Coronary artery (tissue), 2 donors: ENCODE data around the gene EFEMP1.
A peak's percentile ranks its signal among the peaks of the same experiment; 100 is the strongest.

Experiments used
- DNase-seq: peaks from one replicate; pipeline ENCODE4 v3.0.0-alpha.2; 2017; ENCODE audit warnings: low spot score
- H3K27ac ChIP-seq, 2 donors: fragments of 200-600 bp; sonication (generic); one replicate each; pipeline ENCODE4 v1.5.1; 2016 to 2019
- H3K4me3 ChIP-seq: fragments of 200-600 bp; sonication (generic); 2 replicates; pipeline ENCODE4 v1.5.1; 2016; ENCODE audit warnings: mild to moderate bottlenecking, moderate library complexity
- TF ChIP-seq, protein P1 (sequence below): fragments of 200-600 bp; sonication (generic); IDR thresholded peaks from one replicate; pipeline ENCODE4 v1.5.1; 2019; ENCODE audit warnings: antibody characterized with exemption

Gene EFEMP1

DNA sequence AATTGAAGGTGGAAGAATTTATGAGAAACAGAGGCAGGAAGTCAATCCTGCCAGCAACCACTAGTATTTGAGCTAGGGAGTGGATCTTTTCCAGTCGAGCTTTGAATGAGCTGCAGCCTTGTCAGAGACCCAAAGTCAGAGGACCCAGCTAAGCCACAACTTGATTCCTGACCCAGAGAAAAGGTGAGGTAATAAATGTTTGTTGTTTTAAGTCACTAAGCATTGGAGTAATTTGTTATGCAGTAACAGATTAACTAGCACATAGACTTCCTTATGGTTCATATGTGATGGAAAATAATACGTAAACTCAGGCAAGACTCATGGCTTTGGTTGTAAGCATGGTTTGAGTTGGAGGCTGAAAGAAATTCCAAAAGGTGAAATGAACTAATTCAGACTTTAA, 21.6 kb downstream of the EFEMP1 start:
- Histone ChIP-seq H3K4me3 (no peak overlapping the region), H3K27ac (peak overlapping the region in 1 of 2 donors; percentile 1)
- TF ChIP-seq, protein P1, sequence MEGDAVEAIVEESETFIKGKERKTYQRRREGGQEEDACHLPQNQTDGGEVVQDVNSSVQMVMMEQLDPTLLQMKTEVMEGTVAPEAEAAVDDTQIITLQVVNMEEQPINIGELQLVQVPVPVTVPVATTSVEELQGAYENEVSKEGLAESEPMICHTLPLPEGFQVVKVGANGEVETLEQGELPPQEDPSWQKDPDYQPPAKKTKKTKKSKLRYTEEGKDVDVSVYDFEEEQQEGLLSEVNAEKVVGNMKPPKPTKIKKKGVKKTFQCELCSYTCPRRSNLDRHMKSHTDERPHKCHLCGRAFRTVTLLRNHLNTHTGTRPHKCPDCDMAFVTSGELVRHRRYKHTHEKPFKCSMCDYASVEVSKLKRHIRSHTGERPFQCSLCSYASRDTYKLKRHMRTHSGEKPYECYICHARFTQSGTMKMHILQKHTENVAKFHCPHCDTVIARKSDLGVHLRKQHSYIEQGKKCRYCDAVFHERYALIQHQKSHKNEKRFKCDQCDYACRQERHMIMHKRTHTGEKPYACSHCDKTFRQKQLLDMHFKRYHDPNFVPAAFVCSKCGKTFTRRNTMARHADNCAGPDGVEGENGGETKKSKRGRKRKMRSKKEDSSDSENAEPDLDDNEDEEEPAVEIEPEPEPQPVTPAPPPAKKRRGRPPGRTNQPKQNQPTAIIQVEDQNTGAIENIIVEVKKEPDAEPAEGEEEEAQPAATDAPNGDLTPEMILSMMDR: no peak
- no peak for DNase-seq

DNA sequence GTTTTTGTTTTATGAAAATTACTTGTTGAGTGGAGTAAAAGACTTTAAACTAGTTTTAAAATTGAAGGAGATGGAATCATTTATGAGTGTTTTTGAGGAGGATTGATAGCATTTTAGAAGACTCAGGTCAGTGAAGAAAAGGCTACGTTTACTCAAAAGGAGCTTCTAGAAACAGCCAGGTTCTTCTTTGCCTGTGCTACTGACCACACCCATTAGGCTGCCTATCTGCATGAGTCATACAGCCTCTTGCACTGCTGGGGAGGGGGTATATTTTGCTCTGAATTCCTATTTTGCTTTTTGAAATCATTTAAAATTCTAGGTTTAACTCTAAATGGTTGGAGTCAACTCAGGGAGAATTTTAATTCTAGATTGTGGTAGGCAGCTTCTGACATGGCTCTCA, 22.3 kb downstream of the EFEMP1 start:
- DNase-seq: no peak
- H3K27ac ChIP-seq: peak overlapping the region in 1 of 2 donors; percentile 1
- TF ChIP-seq, protein P1: no peak
- no peak overlapping the region for H3K4me3 ChIP-seq

DNA sequence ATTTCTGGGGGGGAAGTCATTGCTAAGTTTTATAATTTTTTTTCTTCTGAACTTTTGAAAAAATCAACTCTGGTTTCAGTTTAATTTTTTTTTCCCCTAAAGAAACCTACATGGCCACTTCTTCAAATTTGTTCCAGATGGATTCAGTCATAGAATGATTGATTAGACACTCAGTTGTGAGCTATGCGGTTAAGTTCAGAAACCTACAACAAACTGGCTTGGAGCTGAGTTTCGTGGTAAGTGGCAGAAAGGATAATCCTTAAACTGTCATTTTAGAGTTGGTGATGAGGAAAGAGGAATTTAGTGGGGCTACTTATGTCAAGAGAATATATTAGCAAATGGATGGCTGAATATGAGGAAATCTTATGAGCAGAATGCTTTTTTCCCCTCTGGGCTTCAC, 23.7 kb downstream of the EFEMP1 start:
- no peak for DNase-seq
- Histone ChIP-seq H3K27ac (peak overlapping the region in 1 of 2 donors; percentile 35), H3K4me3 (no peak overlapping the region)
- TF ChIP-seq, protein P1: no peak

DNA sequence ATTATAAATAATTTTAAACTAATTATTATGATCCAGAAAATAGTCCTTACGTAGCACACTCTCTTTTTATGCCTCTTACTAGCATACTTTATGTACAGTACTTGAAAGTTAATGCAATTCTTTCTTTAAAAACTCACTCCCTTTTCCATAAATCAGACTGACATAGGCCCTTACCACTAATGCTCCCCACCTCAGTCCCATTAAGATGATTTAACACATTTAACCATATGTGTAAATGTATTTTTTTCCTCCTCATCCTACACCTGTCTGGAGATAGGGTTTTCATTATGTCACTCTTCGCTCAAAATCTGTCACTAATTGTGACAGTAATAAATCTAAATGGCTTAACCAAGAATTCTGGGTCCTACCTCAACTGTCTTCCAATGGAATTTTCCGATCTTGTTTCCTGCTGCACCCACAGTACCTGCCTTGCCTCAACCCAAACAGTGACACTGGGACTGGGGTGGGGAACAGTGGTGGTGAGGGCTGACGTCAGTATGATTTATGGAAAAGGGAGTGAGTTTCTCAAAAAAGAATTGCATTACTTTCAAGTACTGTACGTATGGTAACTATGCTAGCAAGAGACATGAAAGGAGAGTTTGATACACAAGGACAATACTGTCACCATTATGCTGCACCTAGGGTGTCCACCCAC, 25.1 kb downstream of the EFEMP1 start:
- no peak for DNase-seq
- Histone ChIP-seq H3K4me3 (no peak overlapping the region), H3K27ac (no peak overlapping the region)
- TF ChIP-seq, protein P1: no peak

DNA sequence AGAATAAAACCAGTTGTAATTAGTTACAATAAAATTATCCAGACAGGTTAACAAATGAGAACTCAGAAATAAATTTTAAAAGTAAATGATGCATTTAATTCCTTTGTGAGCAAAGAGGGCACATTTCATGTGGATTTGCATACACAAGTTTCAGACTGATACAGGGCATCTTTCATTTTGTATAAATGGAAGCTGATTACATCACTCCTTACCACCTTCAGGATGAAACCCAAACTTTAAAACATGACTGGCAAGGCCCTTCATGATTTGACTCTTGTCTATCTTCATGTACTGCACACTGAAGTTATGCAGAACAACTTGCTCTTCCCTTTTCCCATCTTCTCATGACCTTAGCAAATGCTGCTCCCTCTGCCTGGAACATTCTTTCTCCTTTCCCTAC, 26.9 kb downstream of the EFEMP1 start:
- DNase-seq: no peak
- Histone ChIP-seq H3K27ac (no peak overlapping the region), H3K4me3 (no peak overlapping the region)
- TF ChIP-seq, protein P1: no peak

DNA sequence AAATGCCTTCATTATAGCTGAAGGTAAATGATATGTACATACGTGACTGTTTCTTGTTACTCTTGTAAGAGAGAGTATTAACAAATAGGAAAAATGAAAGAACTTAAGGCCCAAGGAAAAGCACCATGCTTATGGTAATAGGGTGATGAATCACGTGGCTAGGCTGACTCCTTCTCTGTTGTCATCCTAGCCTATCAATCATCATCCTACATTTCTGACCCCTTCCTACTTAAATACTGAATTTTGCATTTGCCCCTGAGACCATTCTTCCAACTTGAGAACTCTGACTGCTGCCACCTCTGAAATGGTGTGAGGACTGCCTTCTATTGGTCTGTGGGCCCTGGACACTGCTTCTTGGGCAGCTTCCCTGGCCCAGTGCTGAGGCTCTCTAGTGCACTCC, 28.9 kb downstream of the EFEMP1 start:
- no peak overlapping the region for H3K4me3 ChIP-seq
- H3K27ac ChIP-seq: no peak overlapping the region
- TF ChIP-seq, protein P1: no peak
- DNase-seq: no peak

DNA sequence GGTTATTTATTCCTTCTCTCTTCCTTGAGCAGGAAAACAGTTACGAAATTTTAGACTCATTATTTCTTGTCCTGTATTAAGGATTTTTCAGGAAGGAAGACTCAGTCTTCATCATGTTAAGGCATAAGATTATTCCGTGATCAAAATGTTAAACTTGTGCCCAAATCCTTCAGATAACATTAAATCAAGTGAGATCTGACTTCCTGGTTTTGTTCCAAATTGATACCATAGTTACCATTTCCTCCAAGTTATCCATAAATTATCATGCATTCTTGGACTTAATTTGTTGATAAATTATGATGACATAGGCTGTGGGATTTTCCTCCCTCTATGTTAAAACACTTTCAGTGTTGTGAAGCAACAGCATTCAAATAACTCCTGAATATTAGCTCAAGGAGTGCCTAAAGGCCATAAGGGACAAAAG, 31.9 kb downstream of the EFEMP1 start:
- H3K4me3 ChIP-seq: peak overlapping the region; percentile 0
- H3K27ac ChIP-seq: peak overlapping the region; percentile 6 to 44
- TF ChIP-seq, protein P1: no peak
- DNase-seq: no peak
